Urothelium cell line (cell line): Measurements from ENCODE around the gene SLC26A6.

Experiments used
- DNase-seq: peaks from one replicate; pipeline ENCODE4 v3.0.0; 2011; ENCODE audit warnings: low spot score, mixed read lengths
- FAIRE-seq: peaks from 2 replicates; lab custom pipeline; 2011; peaks lifted over from hg19 to GRCh38; lab: Jason Lieb, UNC

Gene SLC26A6

DNA sequence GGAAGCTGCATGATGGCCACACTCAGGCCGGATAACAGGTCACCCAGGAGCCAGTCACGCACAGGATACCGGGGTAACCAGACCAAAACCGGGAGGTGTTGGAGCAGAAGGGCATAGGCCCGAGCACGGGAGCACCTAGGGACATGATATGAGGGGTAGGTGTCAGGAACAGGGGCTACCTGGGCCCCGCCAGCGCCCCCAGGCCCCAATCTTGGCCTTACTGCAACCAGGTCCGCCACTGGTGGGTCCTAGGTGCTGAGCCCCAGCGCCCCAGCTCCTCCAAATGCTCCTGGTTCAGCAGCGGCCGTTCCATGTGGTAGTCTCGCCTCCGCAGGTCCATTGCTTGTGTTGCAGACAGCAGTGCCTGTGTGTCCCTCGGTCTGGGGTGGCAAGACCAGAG lies 2.0 kb downstream of the SLC26A6 start:
- no peak for FAIRE-seq
- DNase-seq: no peak

DNA sequence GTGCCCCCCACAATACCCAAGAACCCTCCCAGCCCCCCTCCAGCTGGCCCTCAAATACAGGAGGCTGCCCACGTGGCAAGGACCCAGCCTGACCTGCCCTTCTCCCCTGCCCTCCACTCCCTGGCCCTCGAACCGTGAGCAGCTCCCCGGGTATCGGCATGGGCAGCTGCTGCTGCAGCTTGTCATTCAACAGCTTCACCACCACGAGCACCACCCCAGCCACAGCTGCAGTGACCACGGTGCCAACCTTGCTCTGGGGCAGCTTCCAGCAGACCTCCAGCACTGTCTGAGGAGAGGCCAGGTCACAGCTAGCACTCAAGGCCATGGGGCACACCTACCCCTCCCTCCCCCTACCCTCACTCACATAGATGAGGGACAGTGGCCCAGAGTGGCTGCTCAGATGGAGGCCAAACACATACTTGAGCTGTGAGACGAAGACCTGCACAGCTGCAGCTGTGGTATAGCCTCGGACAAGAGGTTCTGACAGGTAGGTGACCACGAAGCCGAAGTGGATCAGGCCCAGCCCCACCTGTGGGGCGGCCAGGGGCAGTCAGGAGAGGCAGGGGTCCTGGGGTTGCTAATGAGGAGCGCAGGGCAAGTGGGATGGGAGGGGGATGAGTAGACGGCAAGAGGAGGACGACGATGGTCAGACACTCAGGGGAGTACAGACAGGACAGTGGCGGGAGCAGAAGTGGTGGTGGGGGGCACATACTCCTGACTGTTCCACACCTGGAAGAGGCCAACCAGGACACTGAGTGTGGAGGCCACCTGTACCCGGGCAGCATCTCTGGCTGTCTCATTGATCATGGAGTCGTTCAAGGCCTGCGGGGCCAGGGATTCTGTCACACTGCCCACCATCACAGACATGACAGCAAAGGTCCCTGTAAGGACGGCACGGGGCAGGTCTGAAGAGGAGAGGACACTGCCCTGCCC lies 3.5 kb downstream of the SLC26A6 start:
- DNase-seq: no peak
- no peak for FAIRE-seq

- FAIRE-seq (no peak), DNase-seq (no peak)
These were observed 4.4 kb downstream of the SLC26A6 start for GRCh38 chr3:48630833-48631232.

DNA sequence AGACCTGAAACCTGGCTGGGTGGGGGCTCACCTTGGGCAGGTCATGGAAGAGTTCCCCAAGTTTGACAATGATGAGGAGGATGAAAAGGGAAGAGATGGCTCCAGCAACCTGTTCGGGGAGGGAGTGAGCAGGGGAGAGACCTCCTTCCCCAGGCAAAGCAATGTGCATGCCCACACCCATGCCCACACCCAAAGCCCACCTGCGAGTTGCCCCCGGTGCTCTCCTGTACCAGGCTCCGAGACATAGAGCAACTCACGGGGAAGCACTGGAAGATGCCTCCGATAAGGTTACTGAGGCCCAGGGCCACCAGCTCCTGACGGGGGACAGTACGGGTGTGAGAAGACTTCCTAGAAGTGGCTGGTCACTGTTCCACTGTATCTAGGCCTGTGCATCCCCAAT lies 4.9 kb downstream of the SLC26A6 start:
- no peak for DNase-seq
- FAIRE-seq: no peak

DNA sequence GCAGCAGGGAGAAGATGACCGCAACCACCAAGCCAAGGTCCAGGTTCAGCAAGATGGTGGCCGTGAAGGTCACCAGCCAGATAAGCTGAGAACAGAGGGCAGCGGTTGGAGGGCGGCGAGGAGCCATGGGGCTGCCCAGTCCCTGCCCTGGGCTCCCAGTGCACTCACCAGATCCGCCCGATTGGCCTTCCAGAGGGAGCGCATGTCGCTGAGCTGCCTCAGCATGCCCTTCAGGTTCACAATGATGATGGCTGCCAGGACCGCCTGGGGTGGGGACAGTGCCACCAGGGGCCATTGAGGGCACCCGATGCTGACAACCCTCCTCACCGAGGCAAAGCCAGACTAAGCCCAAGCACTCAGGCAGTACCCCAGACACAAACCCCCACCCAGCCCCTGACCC lies 5.4 kb downstream of the SLC26A6 start:
- no peak for FAIRE-seq
- no peak for DNase-seq

DNA sequence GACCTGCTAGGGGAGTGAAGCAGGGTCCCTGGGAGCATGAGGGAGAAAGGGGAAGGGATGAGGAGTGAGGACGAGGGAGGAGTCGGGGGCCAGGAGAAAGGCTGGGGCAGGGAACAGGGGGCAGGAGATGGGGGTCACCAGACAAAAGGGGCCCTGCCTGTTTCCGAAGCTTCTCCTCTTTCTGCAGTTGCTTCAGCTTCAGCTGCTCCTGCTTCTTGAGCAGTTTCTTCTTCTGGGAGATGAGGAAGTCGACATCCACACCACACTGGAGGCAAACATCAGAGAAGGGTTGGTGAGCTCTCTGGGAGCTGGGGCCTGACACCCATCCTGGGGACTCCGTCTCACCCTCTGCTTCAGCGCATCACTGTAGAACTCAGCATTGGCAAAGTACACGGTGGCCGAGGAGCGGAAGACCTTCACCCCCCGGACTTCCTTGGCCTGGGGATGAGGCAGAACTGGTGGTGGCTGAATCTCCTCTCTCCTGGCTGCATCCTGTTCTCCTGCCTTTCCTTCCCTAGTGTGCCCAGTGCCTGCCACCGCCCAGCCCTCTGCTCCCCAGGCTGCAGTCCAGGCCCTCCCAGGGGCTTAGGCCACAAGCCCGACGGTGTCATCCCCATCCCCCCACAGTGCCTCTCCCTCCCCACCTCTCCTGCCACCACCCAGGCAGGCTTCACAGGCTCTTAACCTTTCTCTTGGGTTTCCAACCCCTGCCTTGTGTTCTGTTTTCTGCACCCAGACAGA lies 6.8 kb downstream of the SLC26A6 start:
- DNase-seq: no peak
- no peak for FAIRE-seq

DNA sequence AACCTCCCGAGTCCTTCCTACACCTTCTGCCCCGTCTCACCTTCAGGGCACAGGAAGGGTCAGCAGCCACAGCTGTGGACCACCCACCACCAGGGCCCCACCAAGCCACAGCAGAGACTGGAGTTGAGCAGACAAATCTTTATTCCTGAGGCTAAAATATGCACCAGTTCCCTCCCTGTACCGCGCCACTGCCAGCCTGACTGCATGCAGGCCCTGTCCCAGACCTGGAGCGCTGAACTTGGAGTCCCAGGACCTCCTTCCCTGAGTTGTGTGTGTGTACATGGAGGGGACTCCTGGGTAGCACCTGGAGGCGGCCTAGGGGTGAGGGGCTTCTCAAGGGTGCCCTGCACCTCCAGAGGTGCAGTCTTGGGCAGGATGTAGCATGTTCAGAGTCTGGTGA lies 9.7 kb downstream of the SLC26A6 start:
- DNase-seq (no peak), FAIRE-seq (no peak)

DNA sequence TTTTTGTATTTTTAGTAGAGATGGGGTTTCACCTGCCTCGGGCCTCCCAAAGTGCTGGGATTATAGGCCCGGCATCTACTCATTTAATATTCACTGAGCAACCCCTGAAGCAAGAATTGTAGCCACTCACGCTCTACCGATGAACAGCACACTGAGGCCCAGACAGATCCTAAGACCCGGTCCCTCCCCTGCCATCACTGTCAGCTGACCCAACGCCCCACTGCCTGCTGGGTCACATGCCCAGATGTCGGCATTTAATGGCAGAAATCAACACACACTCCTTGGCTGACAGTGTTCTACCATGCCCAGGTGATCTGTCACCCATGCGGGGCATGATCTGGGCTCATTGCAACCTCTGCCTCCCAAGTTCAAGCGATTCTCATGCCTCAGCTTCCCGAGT lies 10.5 kb downstream of the SLC26A6 start:
- DNase-seq: no peak
- no peak for FAIRE-seq

DNA sequence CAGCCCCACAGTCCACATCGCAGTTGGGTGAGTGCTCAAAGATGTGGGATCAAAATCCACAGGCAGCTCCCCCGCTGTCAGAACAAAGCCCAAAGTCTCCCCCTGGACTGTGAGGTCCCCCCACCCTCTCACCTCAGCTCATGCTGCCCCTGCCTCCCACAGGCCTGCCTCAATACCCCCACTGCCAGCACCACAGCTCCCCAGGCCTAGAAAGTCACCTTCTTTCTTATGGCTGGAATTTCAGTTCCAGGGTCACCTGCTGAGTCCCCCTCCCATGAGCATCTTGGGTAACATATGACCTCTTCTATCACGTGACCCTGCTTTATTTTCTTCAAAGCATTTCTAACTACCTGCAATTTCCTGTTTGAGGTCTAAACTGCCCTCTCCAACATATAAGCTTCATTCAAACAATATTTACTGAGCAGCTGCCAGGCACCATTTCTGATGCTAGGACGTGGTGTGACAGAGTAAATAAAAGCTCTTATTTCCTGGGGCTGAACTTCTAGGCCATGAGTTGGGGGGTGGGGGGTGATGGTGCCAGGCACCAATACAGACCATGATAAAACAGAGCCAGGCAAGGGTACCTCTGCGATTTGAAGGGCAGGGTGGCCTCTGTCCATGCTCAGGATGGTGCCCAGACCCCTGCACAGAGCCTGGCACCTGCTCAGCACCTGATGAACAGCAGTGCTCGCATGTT lies 11.3 kb downstream of the SLC26A6 start:
- DNase-seq: no peak
- no peak for FAIRE-seq

- no peak for FAIRE-seq
- no peak for DNase-seq
These were observed 13.8 kb downstream of the SLC26A6 start, which contains the start of gene TMEM89 for GRCh38 chr3:48621461-48621869. Gene TMEM89 (minus strand): TSS chr3:48621769. CDS start chr3:48621756, 13 bp downstream.

GRCh38 chr3:48619541-48620524 lies 15.4 kb downstream of the SLC26A6 start:
- no peak for DNase-seq
- peak; percentile 61 for FAIRE-seq

GRCh38 chr3:48617559-48617958 lies 17.7 kb downstream of the SLC26A6 start:
- FAIRE-seq: no peak
- no peak for DNase-seq

DNA sequence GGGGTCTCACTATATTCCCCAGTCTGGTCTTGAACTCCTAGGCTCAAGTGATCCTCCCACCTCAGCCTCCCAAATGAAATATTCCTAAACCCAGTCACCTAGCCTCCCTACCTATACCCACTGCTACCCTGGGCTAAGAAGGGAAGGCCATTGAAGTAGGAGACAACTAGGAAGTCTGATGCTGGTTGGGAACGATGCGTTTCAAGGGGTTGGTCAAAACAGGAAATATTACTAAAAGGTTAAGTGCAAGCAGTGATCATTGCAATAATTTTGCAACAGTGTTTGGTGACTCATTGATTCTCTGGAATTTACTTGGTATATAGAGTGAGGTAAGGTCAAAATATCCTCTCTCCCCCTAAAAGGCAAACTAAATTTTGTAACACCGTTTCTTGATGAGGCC lies 21.2 kb downstream of the SLC26A6 start:
- FAIRE-seq (no peak), DNase-seq (no peak)

GRCh38 chr3:48612309-48612708 lies 23.0 kb downstream of the SLC26A6 start:
- DNase-seq: no peak
- no peak for FAIRE-seq

GRCh38 chr3:48609088-48610005 lies 25.9 kb downstream of the SLC26A6 start, which contains the start of gene UQCRC1:
Gene UQCRC1 (minus strand): TSS chr3:48609646. CDS start chr3:48609620, 26 bp downstream.
- DNase-seq: peak; percentile 98
- peak; percentile 99 for FAIRE-seq

DNA sequence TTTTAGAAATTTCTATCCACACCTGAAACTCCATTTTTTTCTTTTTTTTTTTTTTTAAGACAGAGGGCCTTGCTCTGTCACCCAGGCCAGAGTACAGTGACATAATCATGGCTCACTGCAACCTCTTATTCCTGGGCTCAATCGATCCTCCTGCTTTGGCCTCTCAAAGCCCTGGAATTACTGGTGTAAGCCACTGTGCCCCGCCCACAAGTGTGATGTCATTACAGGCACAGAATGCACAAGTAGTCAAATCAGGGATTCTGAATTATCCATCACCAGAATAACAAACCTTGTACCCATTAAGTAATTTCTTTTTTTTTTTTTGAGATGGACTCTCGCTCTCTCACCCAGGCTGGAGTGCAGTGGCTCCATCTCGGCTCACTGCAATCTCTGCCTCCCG lies 27.7 kb downstream of the SLC26A6 start:
- DNase-seq (no peak), FAIRE-seq (no peak)

GRCh38 chr3:48601622-48601994 lies 33.7 kb downstream of the SLC26A6 start:
- no peak for DNase-seq

DNA sequence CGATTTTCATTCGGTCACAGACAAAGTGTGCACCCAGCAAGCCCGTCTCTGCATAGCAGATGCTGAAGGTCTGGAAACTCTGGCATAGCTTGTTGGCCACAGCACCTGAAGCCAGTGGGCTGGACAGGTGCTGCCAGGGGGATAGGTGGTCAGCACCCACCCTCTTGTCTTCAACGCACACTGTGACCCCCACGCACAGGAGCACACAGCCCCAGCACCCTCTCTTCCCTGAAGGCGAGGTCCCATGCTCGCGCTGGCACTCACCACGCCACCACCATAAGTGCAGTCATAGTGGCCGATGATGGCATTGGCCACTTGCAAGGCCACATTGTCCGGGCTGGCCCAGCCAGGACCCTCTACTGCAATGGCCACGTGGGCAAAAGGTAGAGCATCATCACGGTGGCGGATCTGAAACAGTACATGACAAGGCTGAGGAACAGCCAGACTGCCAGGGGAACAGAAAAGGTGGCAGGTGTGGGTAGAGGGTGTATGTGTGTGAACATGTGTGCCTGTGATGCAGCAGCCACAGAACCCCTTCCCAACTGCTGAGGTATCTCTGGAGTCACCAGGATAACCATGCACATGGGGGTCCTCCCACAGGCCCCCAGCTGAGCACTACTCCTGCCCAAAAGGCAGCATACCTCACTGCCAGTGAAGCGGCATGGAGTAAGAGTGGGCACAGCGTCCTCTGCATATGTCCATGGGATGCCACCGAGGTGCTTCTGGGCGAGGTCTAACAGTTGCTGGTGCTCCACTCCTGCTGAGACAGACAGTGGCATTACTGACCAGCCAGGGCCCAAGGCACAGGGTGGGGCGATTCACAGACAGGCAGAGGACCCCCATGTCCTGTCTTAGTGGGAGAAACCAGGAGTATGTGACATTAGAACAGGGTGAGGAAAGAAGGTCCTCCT lies 34.3 kb downstream of the SLC26A6 start:
- FAIRE-seq: peak; percentile 53
- no peak for DNase-seq

More at GRCh38 chr3:48601622-48601994, 33.7 kb downstream of the SLC26A6 start:
- FAIRE-seq: no peak
